HEK293 (cell line): Measurements from ENCODE around the gene TRAPPC2L.

Experiments
- CTCF ChIA-PET: fragments of 350-600 bp; formaldehyde crosslinking; extraction: SDS; loops from one replicate; lab custom pipeline; 2021; ENCODE audit warnings: antibody characterized with exemption; lab: Yijun Ruan, JAX
- POLR2A ChIA-PET: fragments of 300-600 bp; formaldehyde crosslinking; extraction: SDS; loops from one replicate; lab custom pipeline; 2020; ENCODE audit warnings: antibody characterized with exemption, inconsistent platforms; lab: Yijun Ruan, JAX
- H3K27ac ChIP-seq: fragments of 200-500 bp; sonication (Bioruptor generic); 2 replicates; pipeline ENCODE4 v1.5.1; 2014; ENCODE audit warnings: low read depth, low read length, control low read depth, inconsistent platforms; ENCODE audit errors: extremely low read depth
- H3K36me3 ChIP-seq, 2 experiments: fragments of 200-500 bp in 1 of 2; sonication (Bioruptor generic) in 1 of 2; 1 replicate in 1 of 2; 2 replicates in 1 of 2; pipeline ENCODE4 v1.5.1; 2014 to 2017; ENCODE audit warnings: inconsistent platforms in 2 of 2, low read length in 2 of 2; ENCODE audit not compliant: control insufficient read depth in 2 of 2, insufficient read depth in 1 of 2
- H3K4me1 ChIP-seq: fragments of 200-500 bp; sonication (Bioruptor generic); 2 replicates; pipeline ENCODE4 v1.5.1; 2014; ENCODE audit warnings: mild to moderate bottlenecking, low read length, inconsistent platforms; ENCODE audit not compliant: control insufficient read depth, insufficient read depth
- H3K4me3 ChIP-seq: 2 replicates; pipeline ENCODE4 v1.5.1; 2011; ENCODE audit warnings: low read depth, mild to moderate bottlenecking, control low read depth, low read length, moderate library complexity
- H3K9me3 ChIP-seq: fragments of 200-500 bp; sonication (Bioruptor generic); 2 replicates; pipeline ENCODE4 v1.5.1; 2014; ENCODE audit warnings: low read depth, low read length, inconsistent platforms; ENCODE audit not compliant: control insufficient read depth, insufficient read depth
- EGR2 ChIP-seq: fragments of 450-650 bp; formaldehyde crosslinking; IDR thresholded peaks from 2 replicates; pipeline ENCODE4 v1.5.1; 2016; ENCODE audit warnings: low read depth, missing biosample characterization, missing genetic modification characterization
- GLIS2 ChIP-seq: fragments of 450-650 bp; formaldehyde crosslinking; IDR thresholded peaks from 2 replicates; pipeline ENCODE4 v1.5.1; 2016; ENCODE audit warnings: missing biosample characterization, missing genetic modification characterization
- IKZF3 ChIP-seq: fragments of 450-650 bp; IDR thresholded peaks from 2 replicates; pipeline ENCODE4 v1.5.0; 2018; ENCODE audit warnings: missing biosample characterization, mild to moderate bottlenecking, missing genetic modification characterization, moderate library complexity
- KLF1 ChIP-seq: fragments of 450-650 bp; formaldehyde crosslinking; IDR thresholded peaks from 2 replicates; pipeline ENCODE4 v1.5.1; 2016; ENCODE audit warnings: missing biosample characterization, missing genetic modification characterization
- KLF16 ChIP-seq: fragments of 450-650 bp; formaldehyde crosslinking; IDR thresholded peaks from 2 replicates; pipeline ENCODE4 v1.5.1; 2017; ENCODE audit warnings: missing biosample characterization, missing genetic modification characterization
- KLF8 ChIP-seq: fragments of 450-650 bp; formaldehyde crosslinking; IDR thresholded peaks from 2 replicates; pipeline ENCODE4 v1.5.1; 2016; ENCODE audit warnings: missing biosample characterization, missing genetic modification characterization
- MYNN ChIP-seq: fragments of 450-650 bp; formaldehyde crosslinking; IDR thresholded peaks from 2 replicates; pipeline ENCODE4 v1.5.1; 2016; ENCODE audit warnings: missing biosample characterization, missing genetic modification characterization, borderline replicate concordance
- MZF1 ChIP-seq: fragments of 450-650 bp; formaldehyde crosslinking; IDR thresholded peaks from 2 replicates; pipeline ENCODE4 v1.5.1; 2017; ENCODE audit warnings: missing biosample characterization, missing genetic modification characterization, borderline replicate concordance
- SCRT1 ChIP-seq: fragments of 450-650 bp; formaldehyde crosslinking; IDR thresholded peaks from 2 replicates; pipeline ENCODE4 v1.5.1; 2016; ENCODE audit warnings: missing biosample characterization, missing genetic modification characterization, borderline replicate concordance
- SP2 ChIP-seq: fragments of 450-650 bp; formaldehyde crosslinking; IDR thresholded peaks from 2 replicates; pipeline ENCODE4 v1.5.1; 2016; ENCODE audit warnings: missing biosample characterization, missing genetic modification characterization
- SP3 ChIP-seq: fragments of 450-650 bp; formaldehyde crosslinking; IDR thresholded peaks from 2 replicates; pipeline ENCODE4 v1.5.1; 2016; ENCODE audit warnings: missing biosample characterization, missing genetic modification characterization
- YY2 ChIP-seq: fragments of 450-650 bp; formaldehyde crosslinking; IDR thresholded peaks from 2 replicates; pipeline ENCODE4 v1.5.1; 2016; ENCODE audit warnings: missing biosample characterization, missing genetic modification characterization
- ZFP69B ChIP-seq: fragments of 450-650 bp; formaldehyde crosslinking; IDR thresholded peaks from 2 replicates; pipeline ENCODE4 v1.5.1; 2016; ENCODE audit warnings: missing biosample characterization, missing genetic modification characterization
- ZNF157 ChIP-seq: fragments of 450-650 bp; formaldehyde crosslinking; IDR thresholded peaks from 2 replicates; pipeline ENCODE4 v1.5.1; 2016; ENCODE audit warnings: missing biosample characterization, missing genetic modification characterization
- ZNF184 ChIP-seq: fragments of 450-650 bp; IDR thresholded peaks from 2 replicates; pipeline ENCODE4 v1.5.1; 2018; ENCODE audit warnings: missing biosample characterization, mild to moderate bottlenecking, missing genetic modification characterization
- ZNF214 ChIP-seq: fragments of 450-650 bp; formaldehyde crosslinking; IDR thresholded peaks from 2 replicates; pipeline ENCODE4 v1.5.1; 2017; ENCODE audit warnings: missing biosample characterization, mild to moderate bottlenecking, missing genetic modification characterization, borderline replicate concordance
- ZNF324 ChIP-seq: fragments of 450-650 bp; formaldehyde crosslinking; IDR thresholded peaks from 2 replicates; pipeline ENCODE4 v1.5.1; 2016; ENCODE audit warnings: missing biosample characterization, missing genetic modification characterization
- ZNF37A ChIP-seq: fragments of 450-650 bp; IDR thresholded peaks from 2 replicates; pipeline ENCODE4 v1.5.1; 2018; ENCODE audit warnings: missing biosample characterization, missing genetic modification characterization
- ZNF555 ChIP-seq: fragments of 450-650 bp; formaldehyde crosslinking; conservative IDR thresholded peaks from 2 replicates; pipeline ENCODE4 v1.5.1; 2017; ENCODE audit warnings: missing biosample characterization, mild to moderate bottlenecking, missing genetic modification characterization, inconsistent platforms
- ZNF629 ChIP-seq: fragments of 450-650 bp; formaldehyde crosslinking; IDR thresholded peaks from 2 replicates; pipeline ENCODE4 v1.5.1; 2017; ENCODE audit warnings: missing biosample characterization, missing genetic modification characterization
- ZNF76 ChIP-seq: fragments of 450-650 bp; formaldehyde crosslinking; IDR thresholded peaks from 2 replicates; pipeline ENCODE4; 2016; ENCODE audit warnings: low read depth, missing biosample characterization, missing genetic modification characterization, borderline replicate concordance
- ZNF791 ChIP-seq: fragments of 450-650 bp; formaldehyde crosslinking; IDR thresholded peaks from 2 replicates; pipeline ENCODE4 v1.5.1; 2016; ENCODE audit warnings: missing biosample characterization, missing genetic modification characterization
- TF ChIP-seq, protein P1 (sequence below): fragments of 450-650 bp; formaldehyde crosslinking; IDR thresholded peaks from 2 replicates; pipeline ENCODE4 v1.5.1; 2016; ENCODE audit warnings: missing biosample characterization, missing genetic modification characterization
- TF ChIP-seq, protein P2 (sequence below): fragments of 450-650 bp; formaldehyde crosslinking; IDR thresholded peaks from 2 replicates; pipeline ENCODE4 v1.5.1; 2016; ENCODE audit warnings: missing biosample characterization, missing genetic modification characterization
- TF ChIP-seq, protein P3 (sequence below): fragments of 450-650 bp; formaldehyde crosslinking; conservative IDR thresholded peaks from 2 replicates; pipeline ENCODE4 v1.5.1; 2016; ENCODE audit warnings: low read depth, missing biosample characterization, missing genetic modification characterization
- TF ChIP-seq, protein P4 (sequence below): sonication (generic); formaldehyde crosslinking; IDR thresholded peaks from 2 replicates; pipeline ENCODE4 v1.8.1; 2022; ENCODE audit warnings: mild to moderate bottlenecking, moderate library complexity, missing genetic modification reagents
- TF ChIP-seq, protein P5 (sequence below): fragments of 450-650 bp; IDR thresholded peaks from 2 replicates; pipeline ENCODE4 v1.5.1; 2018; ENCODE audit warnings: missing biosample characterization, mild to moderate bottlenecking, missing genetic modification characterization

The TRAPPC2L gene, protein sequence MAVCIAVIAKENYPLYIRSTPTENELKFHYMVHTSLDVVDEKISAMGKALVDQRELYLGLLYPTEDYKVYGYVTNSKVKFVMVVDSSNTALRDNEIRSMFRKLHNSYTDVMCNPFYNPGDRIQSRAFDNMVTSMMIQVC

DNA sequence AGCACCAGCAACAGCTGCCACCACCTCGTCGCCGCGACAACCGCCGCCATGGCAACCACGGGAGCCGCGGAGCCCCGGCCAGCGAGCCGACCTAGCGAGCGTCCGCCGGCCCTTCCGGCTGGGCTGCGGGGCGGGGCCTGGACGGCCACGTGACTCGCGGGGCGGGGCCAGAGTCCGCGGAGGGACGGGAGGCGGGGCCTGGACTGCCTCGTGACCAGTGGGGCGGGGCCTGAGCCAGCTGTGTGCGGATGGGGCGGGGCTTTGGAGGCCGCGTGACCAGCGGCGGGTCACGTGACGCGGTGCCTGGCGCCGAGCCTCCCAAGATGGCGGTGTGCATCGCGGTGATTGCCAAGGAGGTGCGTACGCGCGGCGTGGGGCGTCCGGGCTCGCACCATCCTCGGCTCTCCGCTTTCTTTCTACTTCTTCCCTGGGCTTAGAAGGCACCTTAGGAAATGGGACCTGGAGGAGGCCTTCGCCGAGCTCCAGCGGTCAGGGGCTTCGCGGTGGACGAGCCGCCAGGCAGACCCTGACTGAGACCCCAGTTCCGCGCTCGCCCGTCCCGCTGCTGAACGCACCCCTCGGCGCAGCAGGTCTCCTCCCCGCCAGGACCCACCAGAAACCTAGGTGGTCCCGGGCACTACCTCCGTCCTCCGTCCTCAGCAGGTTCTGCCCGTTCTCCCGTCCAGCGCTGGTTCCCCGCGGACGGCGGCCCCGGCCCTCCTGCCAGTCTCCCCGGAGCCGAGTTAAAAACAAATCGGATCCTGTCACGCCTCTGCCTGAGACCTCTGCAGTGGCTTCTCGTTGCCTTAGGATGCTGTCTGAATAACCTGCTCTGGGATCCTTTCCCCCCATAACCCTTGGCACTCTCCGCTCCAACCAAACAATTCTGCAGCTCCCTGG is at the start of gene TRAPPC2L, which contains the start of gene GALNS:
TSS of gene TRAPPC2L (plus strand) at position 300 of the 900 bp plus-strand sequence. CDS start at position 324, 24 bp downstream.
TSS of gene GALNS (minus strand) at position 120 of the 900 bp plus-strand sequence. CDS start at position 50, 70 bp downstream.
- peak within 1 kb of the TSS; percentile 94 for H3K4me3 ChIP-seq
- no peaks in the 10 kb centered on the region for H3K9me3 ChIP-seq
- H3K4me1 ChIP-seq = no peaks in the 10 kb centered on the region
- ChIA-PET CTCF (interaction anchor here (0.5 to 1.8 kb wide), 13 partner anchors 10 to 310 kb away, joined by 3 to 8 read pairs (median 3); partner anchors contain the start of gene APRT), POLR2A (interaction anchor here (0.5 to 2.1 kb wide), 5 partner anchors 11 to 341 kb away, joined by 3 to 23 read pairs (median 3); partner anchors contain the start of genes ACSF3 and APRT)
- H3K27ac ChIP-seq = peak within 1 kb of the TSS; percentile 10; the same call in 1 of the 2 replicates
- H3K36me3 ChIP-seq = peaks cover 0 to 40% of the 10 kb centered on the region in 2 experiments; a peak in 1 of 3 replicates
- TF ChIP-seq EGR2 (tag by site-specific recombination) = no peak
- TF ChIP-seq ZNF37A = no peak
- no peak for TF ChIP-seq ZNF555
- peak; percentile 78 for TF ChIP-seq SP3
- TF ChIP-seq, protein P1, sequence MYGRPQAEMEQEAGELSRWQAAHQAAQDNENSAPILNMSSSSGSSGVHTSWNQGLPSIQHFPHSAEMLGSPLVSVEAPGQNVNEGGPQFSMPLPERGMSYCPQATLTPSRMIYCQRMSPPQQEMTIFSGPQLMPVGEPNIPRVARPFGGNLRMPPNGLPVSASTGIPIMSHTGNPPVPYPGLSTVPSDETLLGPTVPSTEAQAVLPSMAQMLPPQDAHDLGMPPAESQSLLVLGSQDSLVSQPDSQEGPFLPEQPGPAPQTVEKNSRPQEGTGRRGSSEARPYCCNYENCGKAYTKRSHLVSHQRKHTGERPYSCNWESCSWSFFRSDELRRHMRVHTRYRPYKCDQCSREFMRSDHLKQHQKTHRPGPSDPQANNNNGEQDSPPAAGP = 0 out of 2 replicates have a peak, but pooled peaks have one; percentile 16
- TF ChIP-seq KLF1 (tag by site-specific recombination) = no peak; the same call in 1 of the 2 replicates
- TF ChIP-seq, protein P2, sequence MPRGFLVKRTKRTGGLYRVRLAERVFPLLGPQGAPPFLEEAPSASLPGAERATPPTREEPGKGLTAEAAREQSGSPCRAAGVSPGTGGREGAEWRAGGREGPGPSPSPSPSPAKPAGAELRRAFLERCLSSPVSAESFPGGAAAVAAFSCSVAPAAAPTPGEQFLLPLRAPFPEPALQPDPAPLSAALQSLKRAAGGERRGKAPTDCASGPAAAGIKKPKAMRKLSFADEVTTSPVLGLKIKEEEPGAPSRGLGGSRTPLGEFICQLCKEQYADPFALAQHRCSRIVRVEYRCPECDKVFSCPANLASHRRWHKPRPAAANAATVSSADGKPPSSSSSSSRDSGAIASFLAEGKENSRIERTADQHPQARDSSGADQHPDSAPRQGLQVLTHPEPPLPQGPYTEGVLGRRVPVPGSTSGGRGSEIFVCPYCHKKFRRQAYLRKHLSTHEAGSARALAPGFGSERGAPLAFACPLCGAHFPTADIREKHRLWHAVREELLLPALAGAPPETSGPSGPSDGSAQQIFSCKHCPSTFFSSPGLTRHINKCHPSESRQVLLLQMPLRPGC (tag by site-specific recombination) = 0 out of 2 replicates have a peak, but pooled peaks have one; percentile 14
- TF ChIP-seq ZNF791 (tag by site-specific recombination) = 0 out of 2 replicates have a peak, but pooled peaks have one; percentile 6
- 0 out of 2 replicates have a peak, but pooled peaks have one; percentile 14 for TF ChIP-seq ZNF629 (tag by site-specific recombination)
- no peak for TF ChIP-seq ZNF184
- peak; percentile 81 for TF ChIP-seq SP2 (tag by site-specific recombination)
- 0 out of 2 replicates have a peak, but pooled peaks have one; percentile 16 for TF ChIP-seq GLIS2
- peak; percentile 26; the same call in 1 of the 2 replicates for TF ChIP-seq ZNF76 (tag by site-specific recombination)
- TF ChIP-seq, protein P3, sequence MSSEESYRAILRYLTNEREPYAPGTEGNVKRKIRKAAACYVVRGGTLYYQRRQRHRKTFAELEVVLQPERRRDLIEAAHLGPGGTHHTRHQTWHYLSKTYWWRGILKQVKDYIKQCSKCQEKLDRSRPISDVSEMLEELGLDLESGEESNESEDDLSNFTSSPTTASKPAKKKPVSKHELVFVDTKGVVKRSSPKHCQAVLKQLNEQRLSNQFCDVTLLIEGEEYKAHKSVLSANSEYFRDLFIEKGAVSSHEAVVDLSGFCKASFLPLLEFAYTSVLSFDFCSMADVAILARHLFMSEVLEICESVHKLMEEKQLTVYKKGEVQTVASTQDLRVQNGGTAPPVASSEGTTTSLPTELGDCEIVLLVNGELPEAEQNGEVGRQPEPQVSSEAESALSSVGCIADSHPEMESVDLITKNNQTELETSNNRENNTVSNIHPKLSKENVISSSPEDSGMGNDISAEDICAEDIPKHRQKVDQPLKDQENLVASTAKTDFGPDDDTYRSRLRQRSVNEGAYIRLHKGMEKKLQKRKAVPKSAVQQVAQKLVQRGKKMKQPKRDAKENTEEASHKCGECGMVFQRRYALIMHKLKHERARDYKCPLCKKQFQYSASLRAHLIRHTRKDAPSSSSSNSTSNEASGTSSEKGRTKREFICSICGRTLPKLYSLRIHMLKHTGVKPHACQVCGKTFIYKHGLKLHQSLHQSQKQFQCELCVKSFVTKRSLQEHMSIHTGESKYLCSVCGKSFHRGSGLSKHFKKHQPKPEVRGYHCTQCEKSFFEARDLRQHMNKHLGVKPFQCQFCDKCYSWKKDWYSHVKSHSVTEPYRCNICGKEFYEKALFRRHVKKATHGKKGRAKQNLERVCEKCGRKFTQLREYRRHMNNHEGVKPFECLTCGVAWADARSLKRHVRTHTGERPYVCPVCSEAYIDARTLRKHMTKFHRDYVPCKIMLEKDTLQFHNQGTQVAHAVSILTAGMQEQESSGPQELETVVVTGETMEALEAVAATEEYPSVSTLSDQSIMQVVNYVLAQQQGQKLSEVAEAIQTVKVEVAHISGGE = peak; percentile 25; the same call in 1 of the 2 replicates
- peak; percentile 87 for TF ChIP-seq MYNN (tag by site-specific recombination)
- no peak for TF ChIP-seq ZNF324 (tag by site-specific recombination)
- peak; percentile 66 for TF ChIP-seq KLF8 (tag by site-specific recombination)
- TF ChIP-seq, protein P4, sequence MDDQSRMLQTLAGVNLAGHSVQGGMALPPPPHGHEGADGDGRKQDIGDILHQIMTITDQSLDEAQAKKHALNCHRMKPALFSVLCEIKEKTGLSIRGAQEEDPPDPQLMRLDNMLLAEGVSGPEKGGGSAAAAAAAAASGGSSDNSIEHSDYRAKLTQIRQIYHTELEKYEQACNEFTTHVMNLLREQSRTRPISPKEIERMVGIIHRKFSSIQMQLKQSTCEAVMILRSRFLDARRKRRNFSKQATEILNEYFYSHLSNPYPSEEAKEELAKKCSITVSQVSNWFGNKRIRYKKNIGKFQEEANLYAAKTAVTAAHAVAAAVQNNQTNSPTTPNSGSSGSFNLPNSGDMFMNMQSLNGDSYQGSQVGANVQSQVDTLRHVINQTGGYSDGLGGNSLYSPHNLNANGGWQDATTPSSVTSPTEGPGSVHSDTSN (CRISPR knock-in tag) = no peak
- TF ChIP-seq KLF16 (tag by site-specific recombination) = peak; percentile 82
- TF ChIP-seq ZNF157 (tag by site-specific recombination) = 0 out of 2 replicates have a peak, but pooled peaks have one; percentile 27
- no peak for TF ChIP-seq IKZF3 (tag by site-specific recombination)
- no peak for TF ChIP-seq MZF1 (tag by site-specific recombination)
- TF ChIP-seq ZNF214 (tag by site-specific recombination) = no peak
- TF ChIP-seq SCRT1 (tag by site-specific recombination) = no peak
- peak; percentile 94 for TF ChIP-seq YY2 (tag by site-specific recombination)
- TF ChIP-seq, protein P5, sequence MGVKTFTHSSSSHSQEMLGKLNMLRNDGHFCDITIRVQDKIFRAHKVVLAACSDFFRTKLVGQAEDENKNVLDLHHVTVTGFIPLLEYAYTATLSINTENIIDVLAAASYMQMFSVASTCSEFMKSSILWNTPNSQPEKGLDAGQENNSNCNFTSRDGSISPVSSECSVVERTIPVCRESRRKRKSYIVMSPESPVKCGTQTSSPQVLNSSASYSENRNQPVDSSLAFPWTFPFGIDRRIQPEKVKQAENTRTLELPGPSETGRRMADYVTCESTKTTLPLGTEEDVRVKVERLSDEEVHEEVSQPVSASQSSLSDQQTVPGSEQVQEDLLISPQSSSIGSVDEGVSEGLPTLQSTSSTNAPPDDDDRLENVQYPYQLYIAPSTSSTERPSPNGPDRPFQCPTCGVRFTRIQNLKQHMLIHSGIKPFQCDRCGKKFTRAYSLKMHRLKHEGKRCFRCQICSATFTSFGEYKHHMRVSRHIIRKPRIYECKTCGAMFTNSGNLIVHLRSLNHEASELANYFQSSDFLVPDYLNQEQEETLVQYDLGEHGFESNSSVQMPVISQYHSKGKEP (tag by site-specific recombination) = peak; percentile 18; the same call in 1 of the 2 replicates
- TF ChIP-seq ZFP69B = 0 out of 2 replicates have a peak, but pooled peaks have one; percentile 27
